Activated CD4-positive, alpha-beta T cell treated with anti-CD3 and anti-CD28 coated beads, Interleukin-2, amount 10 ng/mL, durations not matched to agents 7 days and 5 days (primary cell): ENCODE results near the gene CCDC13. TPM values are rescaled to one million over a fixed set of nuclear protein-coding genes. Genes with fewer than 3 reads are reported as not detected.

Experiments
- CTCF ChIA-PET: fragments of 350-600 bp; sonication (Branson Sonifier 250); formaldehyde crosslinking; loops from one replicate; lab custom pipeline; 2021; ENCODE audit warnings: antibody characterized with exemption; lab: Charles Lee
- POLR2A ChIA-PET: fragments of 350-600 bp; sonication (Branson Sonifier 250); formaldehyde crosslinking; loops from one replicate; lab custom pipeline; 2021; ENCODE audit warnings: antibody characterized with exemption; lab: Charles Lee
- DNase-seq: peaks from one replicate; pipeline ENCODE4 v3.0.0-alpha.2; 2020
- H3K27ac Mint-ChIP-seq: one replicate; pipeline ENCODE4 v1.8.0; 2021; ENCODE audit warnings: mild to moderate bottlenecking, moderate library complexity, mixed read lengths
- H3K27me3 Mint-ChIP-seq: one replicate; pipeline ENCODE4 v1.8.0; 2021; ENCODE audit warnings: mixed read lengths
- H3K36me3 Mint-ChIP-seq: one replicate; pipeline ENCODE4 v1.8.0; 2021; ENCODE audit warnings: low read depth, mixed read lengths
- H3K4me1 Mint-ChIP-seq: one replicate; pipeline ENCODE4 v1.8.0; 2021; ENCODE audit warnings: mixed read lengths
- H3K4me3 Mint-ChIP-seq: one replicate; pipeline ENCODE4 v1.8.0; 2021; ENCODE audit warnings: mild to moderate bottlenecking, moderate library complexity, mixed read lengths
- H3K9me3 Mint-ChIP-seq: one replicate; pipeline ENCODE4 v1.8.0; 2021; ENCODE audit warnings: mixed read lengths
- total RNA-seq, 2 experiments: library from RNA; stranded (reverse); gene quantifications; one replicate each; pipeline ENCODE4 v1.2.3, GENCODE V29; 2021

The CCDC13 gene
- total RNA-seq, 2 experiments from 2014 or later: 0.60 to 0.65 TPM

DNA sequence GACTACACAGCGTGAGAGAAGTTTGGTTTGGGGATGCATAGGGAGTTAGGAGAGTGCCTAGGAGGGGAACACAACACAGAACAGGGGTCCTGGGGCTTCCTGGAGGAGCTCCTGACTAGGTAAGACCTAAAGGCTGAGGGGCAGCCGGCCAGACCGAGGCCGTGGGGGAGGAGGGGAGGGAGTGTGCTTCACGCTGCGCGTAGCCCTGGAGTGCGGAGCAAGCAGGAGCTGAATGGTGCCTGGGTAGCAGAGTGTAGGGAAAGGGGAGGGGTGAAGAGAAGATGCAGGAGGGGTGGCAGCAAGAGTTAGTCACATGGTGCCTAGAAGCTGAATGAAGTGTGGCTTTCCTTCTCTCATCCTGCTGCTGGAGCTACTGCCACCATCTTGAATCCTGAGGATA lies 38.0 kb downstream of the CCDC13 start:
- Mint-ChIP-seq H3K4me1 (no peaks in the 10 kb centered on the region), H3K4me3 (no peak overlapping the region), H3K27ac (no peak overlapping the region), H3K27me3 (peaks cover 5% of the 10 kb centered on the region), H3K36me3 (no peaks in the 10 kb centered on the region), H3K9me3 (no peaks in the 10 kb centered on the region)
- no peak for DNase-seq
- ChIA-PET CTCF (no interaction called here), POLR2A (no interaction called here)

DNA sequence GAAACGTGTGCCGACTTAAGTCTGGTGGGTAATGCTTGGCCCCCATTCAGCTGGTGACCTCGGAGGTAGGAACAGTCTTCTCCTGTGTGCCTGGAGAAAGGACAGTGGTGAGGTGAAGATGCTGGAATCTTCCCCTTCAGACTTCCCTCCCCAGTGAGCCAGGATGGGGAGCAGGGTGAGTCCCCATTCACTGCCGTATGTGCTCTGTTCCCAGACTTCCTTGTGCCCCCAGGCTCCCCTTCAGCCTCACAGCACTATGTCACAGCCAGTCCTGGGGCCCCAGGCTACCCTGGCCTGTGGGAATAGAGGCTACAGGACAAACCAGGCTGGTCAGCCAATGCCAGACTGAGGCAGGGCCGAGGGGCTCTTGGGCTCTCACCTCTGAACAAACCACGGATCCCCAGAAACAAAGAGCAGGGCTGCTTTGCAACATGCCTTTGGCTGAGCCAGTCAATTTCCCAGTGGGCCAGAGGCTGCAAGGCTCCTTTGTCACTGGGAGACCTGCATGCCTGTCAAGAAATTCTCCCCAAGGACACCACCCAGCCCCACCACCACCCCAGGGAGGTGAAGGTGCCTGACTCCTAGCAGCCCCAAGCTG lies 38.7 kb downstream of the CCDC13 start:
- Mint-ChIP-seq H3K27ac (no peak overlapping the region), H3K27me3 (peaks cover 5% of the 10 kb centered on the region), H3K4me1 (no peaks in the 10 kb centered on the region), H3K9me3 (no peaks in the 10 kb centered on the region), H3K36me3 (no peaks in the 10 kb centered on the region), H3K4me3 (no peak overlapping the region)
- POLR2A ChIA-PET: no interaction called here
- DNase-seq: no peak
- CTCF ChIA-PET: no interaction called here

DNA sequence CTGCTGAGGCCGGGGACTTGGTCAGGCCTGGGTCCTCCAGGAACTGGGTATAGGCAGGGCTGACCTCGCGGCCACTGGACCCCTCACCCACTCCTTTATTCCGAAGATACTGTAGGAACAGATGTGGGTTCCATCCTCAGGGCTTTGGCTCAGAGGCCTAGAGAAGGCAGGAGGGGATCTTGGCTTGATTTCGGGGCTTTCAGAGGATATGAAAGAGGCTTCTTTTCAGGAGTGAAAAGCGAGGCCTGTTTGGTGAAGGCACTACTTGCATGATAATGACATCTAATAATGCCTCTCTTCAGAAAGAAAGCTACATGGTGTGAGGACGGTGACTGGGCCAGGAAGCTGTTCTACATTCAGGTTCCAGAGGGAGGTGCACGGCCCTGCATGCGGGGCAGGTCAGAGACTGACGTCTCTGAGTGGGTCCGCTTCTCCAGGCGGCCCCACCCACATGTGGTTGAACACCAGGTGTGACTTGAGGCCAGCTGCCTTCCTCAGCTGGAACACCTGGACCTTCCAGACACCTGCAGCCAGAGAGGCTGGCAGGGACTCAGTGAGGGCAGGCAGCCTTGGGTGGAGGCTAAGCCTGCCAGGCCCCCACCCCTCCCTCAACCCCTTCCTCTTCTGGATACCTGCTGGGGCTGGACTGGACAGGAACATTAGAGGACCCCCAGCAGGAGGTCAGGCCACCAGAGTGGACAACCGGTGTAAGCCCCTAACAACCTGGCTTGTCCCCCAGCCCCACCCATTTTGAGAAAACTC lies 39.4 kb downstream of the CCDC13 start:
- no peak overlapping the region for H3K4me3 Mint-ChIP-seq
- no peaks in the 10 kb centered on the region for H3K9me3 Mint-ChIP-seq
- no peaks in the 10 kb centered on the region for H3K4me1 Mint-ChIP-seq
- ChIA-PET CTCF (no interaction called here), POLR2A (no interaction called here)
- no peaks in the 10 kb centered on the region for H3K36me3 Mint-ChIP-seq
- H3K27me3 Mint-ChIP-seq: peaks cover 5% of the 10 kb centered on the region
- no peak for DNase-seq
- H3K27ac Mint-ChIP-seq: no peak overlapping the region

DNA sequence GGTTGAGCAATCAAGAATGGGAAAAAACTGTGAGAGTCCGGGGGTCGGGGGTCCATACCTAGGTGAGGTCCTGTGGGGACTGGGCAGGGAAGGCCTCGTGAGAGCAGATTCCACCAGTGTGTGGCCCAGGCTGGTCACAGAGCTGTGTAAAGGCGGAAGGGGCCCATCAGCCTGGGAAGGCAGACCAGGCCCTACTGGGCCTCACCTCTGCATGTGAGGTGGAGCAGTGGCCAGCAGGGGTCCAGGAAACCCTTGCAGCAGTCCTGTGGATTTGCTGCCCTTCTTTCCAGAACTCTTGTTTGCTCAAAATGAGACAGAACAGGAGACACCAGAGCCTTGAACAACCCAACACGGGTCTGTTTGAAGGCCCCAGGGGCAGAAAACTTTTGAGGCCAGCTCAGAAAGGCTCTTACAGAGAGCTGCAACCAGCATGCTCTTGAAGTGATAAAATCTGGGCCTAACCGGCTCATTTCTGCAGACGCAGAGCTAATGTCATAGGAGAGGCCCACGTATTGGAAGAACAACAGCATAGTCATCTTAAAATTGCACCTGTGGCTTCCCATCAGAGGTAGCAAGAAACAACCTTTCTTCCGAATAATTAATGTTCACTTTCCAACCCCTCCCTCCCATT lies 40.1 kb downstream of the CCDC13 start:
- DNase-seq: no peak
- H3K27me3 Mint-ChIP-seq: peaks cover 4% of the 10 kb centered on the region
- no peaks in the 10 kb centered on the region for H3K4me1 Mint-ChIP-seq
- CTCF ChIA-PET: no interaction called here
- POLR2A ChIA-PET: no interaction called here
- no peaks in the 10 kb centered on the region for H3K36me3 Mint-ChIP-seq
- no peak overlapping the region for H3K4me3 Mint-ChIP-seq
- no peaks in the 10 kb centered on the region for H3K9me3 Mint-ChIP-seq
- H3K27ac Mint-ChIP-seq: no peak overlapping the region

DNA sequence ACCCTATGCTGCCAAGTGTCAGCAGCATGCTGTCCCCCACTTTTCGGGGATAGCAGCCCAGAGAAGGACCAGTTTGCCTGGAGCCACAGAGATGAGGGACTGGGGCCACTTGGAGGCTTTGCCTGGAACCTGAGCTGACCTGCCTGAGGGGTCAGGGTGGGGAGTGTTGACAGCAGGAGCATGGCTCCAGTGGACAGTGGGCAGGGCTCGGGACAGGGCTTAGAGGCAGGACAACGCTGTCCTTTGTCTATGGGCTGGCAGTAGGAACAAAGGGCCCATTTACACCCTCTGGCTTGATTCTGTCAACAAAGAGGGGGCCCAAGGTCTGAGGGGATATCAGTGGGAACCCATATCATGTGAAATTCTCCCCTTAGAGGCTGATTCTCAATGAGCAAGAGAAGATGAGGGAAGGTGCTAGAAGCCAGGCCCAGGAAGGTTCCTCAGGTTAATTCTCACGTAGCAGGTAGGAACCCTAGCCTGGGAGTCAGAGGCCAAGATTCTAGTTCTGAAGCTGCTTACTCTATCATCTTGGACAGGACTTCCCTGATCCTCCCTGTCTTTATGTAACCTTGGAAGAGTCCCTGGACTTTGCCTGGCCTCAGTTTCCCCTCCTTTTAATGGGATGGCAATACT lies 40.7 kb downstream of the CCDC13 start:
- POLR2A ChIA-PET: no interaction called here
- no peaks in the 10 kb centered on the region for H3K36me3 Mint-ChIP-seq

DNA sequence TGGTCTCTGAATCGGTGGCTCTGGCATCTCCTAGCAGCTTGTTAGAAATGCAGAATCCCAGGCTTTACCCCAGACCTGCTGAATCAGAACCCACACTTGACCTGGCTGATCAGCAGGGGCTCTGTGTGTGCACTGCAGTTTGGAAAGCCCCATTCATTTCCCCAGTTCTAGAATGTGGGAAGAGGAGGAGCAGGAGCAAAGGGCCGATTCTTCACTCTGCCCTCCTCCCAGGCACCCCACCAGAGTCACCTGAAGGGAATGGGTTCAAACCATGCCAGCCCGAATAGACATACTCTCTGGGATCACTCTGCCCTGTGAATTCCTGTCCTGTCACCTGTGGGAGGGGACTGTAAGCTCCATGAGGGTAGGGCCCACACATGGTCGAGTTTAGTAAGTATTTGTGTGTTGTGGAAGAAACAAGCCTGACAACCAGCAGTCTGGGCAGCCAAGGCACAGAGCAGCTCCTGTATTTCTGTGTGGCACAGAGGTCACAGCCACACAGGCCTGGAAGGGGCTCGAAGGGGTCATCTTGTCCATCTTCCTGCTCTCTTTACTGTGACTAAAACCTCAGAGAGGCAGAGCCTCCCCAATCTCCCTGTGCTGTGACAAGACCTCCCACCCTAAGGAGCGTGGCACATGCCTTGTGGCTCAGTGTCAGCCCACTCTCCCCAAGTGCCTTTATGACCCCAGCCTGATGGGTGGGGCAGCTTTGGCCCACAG lies 41.4 kb downstream of the CCDC13 start:
- no peaks in the 10 kb centered on the region for H3K36me3 Mint-ChIP-seq
- no peak overlapping the region for H3K4me3 Mint-ChIP-seq
- no peaks in the 10 kb centered on the region for H3K9me3 Mint-ChIP-seq
- H3K27me3 Mint-ChIP-seq: peaks cover 7% of the 10 kb centered on the region
- DNase-seq: no peak
- ChIA-PET POLR2A (no interaction called here), CTCF (no interaction called here)
- H3K4me1 Mint-ChIP-seq: no peaks in the 10 kb centered on the region
- H3K27ac Mint-ChIP-seq: no peak overlapping the region

More for the DNA sequence above, 40.7 kb downstream of the CCDC13 start:
- no peak overlapping the region for H3K4me3 Mint-ChIP-seq
- CTCF ChIA-PET: no interaction called here
- H3K27ac Mint-ChIP-seq: no peak overlapping the region
- H3K4me1 Mint-ChIP-seq: no peaks in the 10 kb centered on the region
- no peak for DNase-seq
- no peaks in the 10 kb centered on the region for H3K9me3 Mint-ChIP-seq
- H3K27me3 Mint-ChIP-seq: peaks cover 7% of the 10 kb centered on the region

DNA sequence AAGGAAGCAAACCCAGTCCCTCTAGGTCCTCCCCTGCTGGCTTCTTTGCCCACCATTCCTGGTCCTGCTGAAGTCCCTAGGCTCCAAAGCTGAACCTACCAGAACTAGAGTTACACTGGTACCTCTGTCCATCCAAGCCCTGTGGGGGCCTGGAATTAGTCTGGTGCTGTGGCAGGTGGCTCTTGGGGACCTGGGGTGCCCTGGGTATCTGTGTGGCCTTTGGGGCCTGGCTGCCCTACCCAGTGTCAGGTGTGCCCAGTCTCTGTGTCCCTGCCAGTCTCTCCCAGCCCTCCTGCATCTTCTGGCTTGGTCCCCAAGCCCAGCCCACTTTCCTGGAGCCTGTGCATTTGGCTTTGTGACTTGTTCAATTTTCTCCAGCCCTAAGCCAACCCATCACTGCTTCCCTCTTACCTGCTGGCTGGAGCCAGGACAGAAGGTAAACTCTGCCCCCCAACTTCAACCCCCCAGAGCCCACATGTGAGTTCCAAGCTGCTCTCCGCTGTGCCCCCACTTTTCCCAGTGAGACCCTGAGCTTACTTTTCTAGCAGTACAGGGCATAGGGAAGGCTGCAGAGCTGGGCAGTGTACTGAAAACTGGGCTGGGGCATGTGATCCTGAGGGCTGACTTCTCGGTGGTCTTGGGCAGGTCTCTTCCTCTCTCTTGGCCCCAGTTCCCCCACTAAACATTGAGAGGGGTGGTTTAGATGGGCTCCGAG lies 42.2 kb downstream of the CCDC13 start:
- DNase-seq: no peak
- no peaks in the 10 kb centered on the region for H3K36me3 Mint-ChIP-seq
- H3K4me3 Mint-ChIP-seq: no peak overlapping the region
- no peak overlapping the region for H3K27ac Mint-ChIP-seq
- H3K9me3 Mint-ChIP-seq: no peaks in the 10 kb centered on the region
- H3K27me3 Mint-ChIP-seq: peaks cover 9% of the 10 kb centered on the region
- POLR2A ChIA-PET: no interaction called here
- CTCF ChIA-PET: no interaction called here
- no peaks in the 10 kb centered on the region for H3K4me1 Mint-ChIP-seq

DNA sequence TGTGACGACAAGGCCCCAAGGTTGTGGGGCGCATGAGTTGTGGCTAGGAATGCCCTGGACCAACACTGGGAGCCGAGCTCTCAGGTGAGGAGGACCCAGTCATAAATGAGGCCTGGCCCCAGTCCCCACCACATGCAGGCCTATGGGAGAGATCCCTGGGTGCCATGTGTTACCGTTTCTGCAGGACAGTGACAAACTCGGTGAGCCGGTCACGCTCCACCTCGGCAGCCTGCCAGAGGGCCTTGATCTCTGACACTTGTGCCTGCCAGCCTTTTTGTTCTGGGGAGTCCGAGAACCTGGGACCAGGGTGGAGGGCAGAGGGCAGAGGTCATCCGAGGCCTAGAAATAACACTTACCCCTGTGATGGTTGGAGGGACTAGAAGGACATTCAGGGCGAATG lies 42.8 kb downstream of the CCDC13 start:
- H3K4me1 Mint-ChIP-seq: no peaks in the 10 kb centered on the region
- no peaks in the 10 kb centered on the region for H3K9me3 Mint-ChIP-seq
- H3K4me3 Mint-ChIP-seq: no peak overlapping the region
- ChIA-PET CTCF (no interaction called here), POLR2A (no interaction called here)
- no peaks in the 10 kb centered on the region for H3K36me3 Mint-ChIP-seq
- no peak for DNase-seq
- peaks cover 14% of the 10 kb centered on the region for H3K27me3 Mint-ChIP-seq
- H3K27ac Mint-ChIP-seq: no peak overlapping the region

DNA sequence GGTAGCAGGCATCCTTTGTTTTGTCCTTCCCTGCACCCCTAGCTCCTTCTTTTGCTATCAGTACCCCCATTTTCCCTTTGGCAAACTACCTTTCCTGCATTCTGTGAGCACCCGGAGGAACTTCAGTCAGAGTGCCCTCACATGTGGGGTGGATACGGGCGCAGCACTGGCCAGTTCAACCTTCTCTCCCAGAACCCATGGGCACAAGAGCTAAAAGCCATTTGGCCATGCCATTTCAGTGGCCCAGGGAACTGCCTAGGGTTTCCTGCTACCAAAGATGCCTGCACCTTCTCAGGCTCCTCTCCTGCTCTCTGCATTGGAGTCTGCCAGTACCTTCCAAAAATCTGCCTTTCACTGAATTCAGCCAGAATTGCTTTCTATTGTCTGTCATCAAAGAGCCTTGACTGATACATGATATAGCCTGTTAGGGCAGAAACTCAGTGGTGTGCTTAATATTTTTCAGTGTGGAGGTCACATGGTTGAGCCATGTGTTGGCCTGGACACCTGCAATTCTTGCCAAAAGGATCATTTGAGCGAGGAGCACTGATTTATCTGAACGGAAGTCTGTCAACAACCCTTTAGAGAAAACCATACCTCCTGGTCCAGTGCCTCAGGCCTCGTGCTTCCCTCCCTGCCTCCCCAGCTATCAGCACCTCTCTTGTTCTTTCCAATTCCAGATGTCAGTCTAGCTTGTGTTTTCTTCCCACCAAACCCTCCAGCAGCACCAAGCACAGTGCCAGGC lies 43.5 kb downstream of the CCDC13 start:
- Mint-ChIP-seq H3K4me3 (no peak overlapping the region), H3K4me1 (no peaks in the 10 kb centered on the region), H3K27me3 (peaks cover 14% of the 10 kb centered on the region), H3K9me3 (no peaks in the 10 kb centered on the region), H3K36me3 (no peaks in the 10 kb centered on the region), H3K27ac (no peak overlapping the region)
- no peak for DNase-seq
- ChIA-PET POLR2A (no interaction called here), CTCF (interaction anchor here (0.8 to 0.9 kb wide), 2 partner anchors 15 to 22 kb away, joined by 3 read pairs; no protein-coding TSS in a partner anchor)

DNA sequence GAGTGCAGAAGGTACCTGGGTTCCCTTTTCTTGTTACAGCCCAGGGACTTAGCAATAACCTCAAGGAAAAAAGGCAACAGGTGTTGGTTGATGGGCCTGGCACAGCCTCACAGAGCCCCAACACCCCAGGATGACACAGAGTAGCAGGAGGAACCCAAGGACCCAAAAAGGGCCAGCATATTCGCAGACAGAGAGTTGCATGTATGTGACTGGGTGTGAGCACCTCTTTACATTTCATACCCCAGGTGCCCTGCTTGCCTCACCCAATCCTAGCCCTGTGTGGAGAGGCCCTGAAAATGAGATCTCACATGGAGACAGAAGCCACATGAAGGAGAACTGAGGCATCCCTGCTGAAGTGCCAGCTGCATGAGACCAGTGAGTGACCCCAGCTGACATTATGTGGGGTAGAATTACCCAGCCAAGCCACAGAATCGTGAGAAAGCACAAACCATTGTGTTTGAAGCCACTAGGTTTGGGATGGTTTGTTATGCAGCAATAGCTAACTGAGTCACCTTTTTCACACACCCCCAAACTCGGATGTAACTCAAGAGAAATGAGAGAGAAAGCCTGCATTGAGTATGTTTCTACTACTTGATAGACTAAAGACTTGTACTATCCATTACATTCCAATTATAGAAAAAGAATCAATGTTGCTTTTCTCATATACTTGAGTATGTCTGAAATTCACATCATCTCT lies 44.2 kb downstream of the CCDC13 start:
- no peaks in the 10 kb centered on the region for H3K4me1 Mint-ChIP-seq
- CTCF ChIA-PET: interaction anchor here (0.8 to 0.9 kb wide), 2 partner anchors 16 to 23 kb away, joined by 3 read pairs; no protein-coding TSS in a partner anchor
- POLR2A ChIA-PET: no interaction called here
- H3K36me3 Mint-ChIP-seq: no peaks in the 10 kb centered on the region
- H3K4me3 Mint-ChIP-seq: no peak overlapping the region
- peaks cover 18% of the 10 kb centered on the region for H3K27me3 Mint-ChIP-seq
- no peaks in the 10 kb centered on the region for H3K9me3 Mint-ChIP-seq
- H3K27ac Mint-ChIP-seq: no peak overlapping the region
- DNase-seq: no peak

DNA sequence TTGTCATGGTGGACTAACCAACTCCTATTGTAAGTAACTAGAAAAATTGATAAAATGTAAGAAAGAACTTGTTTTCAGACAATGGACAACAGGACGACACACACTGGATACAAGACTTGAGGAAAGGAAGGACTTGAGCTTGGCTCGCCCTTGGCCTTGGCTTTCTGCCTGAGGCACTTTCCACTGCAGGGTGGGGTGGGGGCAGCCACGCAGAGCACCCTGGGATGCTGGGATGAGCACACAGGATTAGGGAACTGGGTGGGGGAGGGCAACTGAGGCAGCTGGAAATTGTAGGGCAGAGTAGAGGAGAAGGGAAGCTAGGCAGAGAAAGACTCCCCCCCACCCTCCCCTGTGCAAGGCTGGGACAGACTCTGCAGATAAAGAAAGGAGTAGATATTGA lies 45.0 kb downstream of the CCDC13 start:
- H3K27me3 Mint-ChIP-seq: peaks cover 18% of the 10 kb centered on the region
- H3K9me3 Mint-ChIP-seq: no peaks in the 10 kb centered on the region
- ChIA-PET CTCF (no interaction called here), POLR2A (no interaction called here)
- H3K36me3 Mint-ChIP-seq: no peaks in the 10 kb centered on the region
- no peaks in the 10 kb centered on the region for H3K4me1 Mint-ChIP-seq
- DNase-seq: no peak
- H3K4me3 Mint-ChIP-seq: no peak overlapping the region
- H3K27ac Mint-ChIP-seq: no peak overlapping the region
